ENCODE data around the gene OLIG1. TPM values are rescaled to one million over a fixed set of nuclear protein-coding genes. Genes with fewer than 3 reads are reported as not detected.

Gene OLIG1
- total and polyA plus RNA-seq, 2 of the 4 experiments (the other 2 are of a cell fraction) = not detected

DNA sequence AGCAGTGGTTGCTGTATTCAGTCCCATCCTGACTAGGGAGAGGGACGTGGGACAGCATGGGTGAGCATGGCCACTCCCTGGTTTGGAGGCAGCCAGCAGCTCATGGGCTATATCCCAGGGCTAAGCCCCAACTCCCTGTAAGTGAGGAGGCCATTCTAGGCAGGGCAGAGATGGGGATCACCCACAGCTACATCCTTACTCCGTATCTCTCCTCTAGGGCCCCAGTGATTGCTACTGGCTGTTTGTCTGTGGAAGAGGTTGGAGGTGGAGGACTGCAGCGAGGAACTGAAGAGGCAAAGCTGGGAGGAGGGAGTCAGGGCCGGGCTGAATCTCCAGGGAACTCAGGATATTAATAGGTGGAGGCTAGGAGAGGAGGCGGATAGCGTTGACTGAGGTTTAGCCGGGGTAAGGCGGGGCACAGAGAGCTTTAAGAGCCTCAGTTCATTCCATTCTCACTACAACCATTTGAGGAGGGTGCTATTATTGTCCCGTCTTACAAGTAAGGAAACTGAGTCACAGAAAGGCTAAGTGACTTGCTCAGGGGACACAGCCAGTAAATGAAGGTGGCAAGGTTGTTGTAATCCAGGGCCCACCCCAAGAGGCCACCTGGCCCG lies 37.4 kb upstream of the OLIG1 start:
- Histone ChIP-seq H3K79me1 (ENCODE audit: low read depth in 1 of 2, low read length in 2 of 2) (no peaks in the 10 kb centered on the region), H2BK15ac (ENCODE audit: low read depth, low read length) (no peak overlapping the region), H2AK9ac (replicated peaks; ENCODE audit: low read depth, low read length, poor library complexity) (no peak overlapping the region), H2AFZ (replicated peaks; ENCODE audit: low read length, poor library complexity) (no peak overlapping the region), H4K5ac (ENCODE audit: low read depth, low read length) (no peak overlapping the region), H3K27ac (ENCODE audit: insufficient read depth, low read length) (no peak overlapping the region), H3K9ac (ENCODE audit: low read depth, low read length) (no peak overlapping the region), H2AK5ac (ENCODE audit: low read depth, low read length) (no peak overlapping the region), H2BK120ac (ENCODE audit: low read depth, low read length) (no peak overlapping the region), H3K27me3 (ENCODE audit: control insufficient read depth, insufficient read depth, low read length) (peaks cover 73% of the 10 kb centered on the region), H3K4ac (ENCODE audit: low read depth, low read length) (no peak overlapping the region), H4K8ac (ENCODE audit: low read depth in 2 of 2, low read length in 2 of 2) (no peak overlapping the region), H2BK20ac (ENCODE audit: low read depth, low read length) (no peak overlapping the region), H3K9me1 (ENCODE audit: insufficient read depth, low read length) (0 out of 2 replicates have a peak, but pooled peaks cover 4% of the 10 kb centered on the region), H3K56ac (ENCODE audit: extremely low read depth, insufficient read depth, low read length) (no peak overlapping the region), H3K36me3 (ENCODE audit: control insufficient read depth, insufficient read depth, low read length) (no peaks in the 10 kb centered on the region), H3K23ac (ENCODE audit: low read depth, low read length) (no peak overlapping the region), H4K20me1 (ENCODE audit: insufficient read depth, low read length) (no peaks in the 10 kb centered on the region), H3K4me3 (ENCODE audit: insufficient read depth, low read depth, low read length) (no peak overlapping the region), H3K14ac (replicated peaks; ENCODE audit: low read depth, low read length) (no peak overlapping the region), H3K4me2 (ENCODE audit: low read depth, low read length) (no peak overlapping the region), H3K18ac (ENCODE audit: low read depth, low read length) (no peak overlapping the region), H2BK5ac (ENCODE audit: low read depth, low read length, poor library complexity, severe bottlenecking) (no peak overlapping the region), H4K91ac (ENCODE audit: insufficient read depth, low read depth, low read length) (no peak overlapping the region), H3K4me1 (ENCODE audit: control insufficient read depth, insufficient read depth, low read length) (peaks cover 4% of the 10 kb centered on the region; the same call in 1 of the 2 replicates), H3K9me3 (ENCODE audit: control insufficient read depth, insufficient read depth, low read length) (peaks cover 3% of the 10 kb centered on the region; the same call in 1 of the 2 replicates)
- BruUV-seq (replicated peaks) = no TSS peak
- dilution Hi-C loops (cut with HindIII; ENCODE audit: low sequenced_read_pairs, unreplicated experiment) (no loop called here), intact Hi-C loops (cut with micrococcal nuclease) (no loop called here), in situ Hi-C loops (cut with MboI; ENCODE audit: low sequenced_read_pairs) (no loop called here)
- DNase-seq = no peak
- no peak for ATAC-seq (ENCODE audit: low read depth)
- POLR2A ChIA-PET (ENCODE audit: unreplicated experiment) = no interaction called here
- CTCF ChIA-PET = interaction anchor here (0.5 kb wide), 1 partner anchor 413 kb away, joined by 4 read pairs; no protein-coding TSS in a partner anchor
- no CpG with 5 or more reads among the region's 10 CpGs for WGBS, 2 experiments (ENCODE audit: extremely low coverage in 2 of 2, insufficient read length in 1 of 2)
- no peak for TF ChIP-seq POLR2A (IDR thresholded peaks at IDR 0.05; ENCODE audit: low read depth, low read length)
